Endothelial cell of umbilical vein (primary cell): ENCODE measurements around the gene EMP3. TPM values are rescaled to one million over a fixed set of nuclear protein-coding genes. Genes with fewer than 3 reads are reported as not detected.

Source experiments
- BruUV-seq: library from RNA; stranded (reverse); fragments of 400-500 nt; replicated peaks from 2 replicates; lab custom pipeline; 2021; lab: Mats Ljungman, UMichigan
- CTCF ChIA-PET: fragments of 300-600, 350-600 bp; sonication (Branson Sonifier 250); formaldehyde crosslinking; loops from one replicate; lab custom pipeline; 2021; ENCODE audit warnings: antibody characterized with exemption, inconsistent platforms; lab: Charles Lee
- POLR2A ChIA-PET: fragments of 300-600, 350-600 bp; sonication (Branson Sonifier 250); formaldehyde crosslinking; loops from one replicate; lab custom pipeline; 2021; ENCODE audit warnings: antibody characterized with exemption, inconsistent platforms; lab: Charles Lee
- DNase-seq: peaks from one replicate; pipeline ENCODE4 v3.0.0-alpha.2; 2011; ENCODE audit warnings: low read depth, low spot score
- FAIRE-seq: peaks from 2 replicates; lab custom pipeline; 2011; peaks lifted over from hg19 to GRCh38; lab: Jason Lieb, UNC
- H2AFZ ChIP-seq: 2 replicates; pipeline ENCODE4 v1.6.0; 2012; ENCODE audit warnings: low read depth, low read length, control low read depth, inconsistent platforms
- H3K27ac ChIP-seq: 2 replicates; pipeline ENCODE4 v1.5.1; 2011; ENCODE audit warnings: low read depth, mild to moderate bottlenecking, control low read depth, low read length, moderate library complexity; ENCODE audit not compliant: insufficient read depth
- H3K27me3 ChIP-seq, 2 experiments: 2 replicates each; pipeline versions ENCODE4 v1.6.0 to v1.6.1; 2011; ENCODE audit warnings: low read length in 2 of 2, mixed read lengths in 1 of 2; ENCODE audit not compliant: control insufficient read depth in 2 of 2, insufficient read depth in 2 of 2
- H3K36me3 ChIP-seq, 2 experiments: 2 replicates in 1 of 2; 3 replicates in 1 of 2; pipeline ENCODE4 v1.5.1; 2011; ENCODE audit warnings: low read length in 2 of 2, mild to moderate bottlenecking in 1 of 2, moderate library complexity in 1 of 2; ENCODE audit not compliant: control insufficient read depth in 2 of 2, insufficient read depth in 2 of 2; ENCODE audit errors: extremely low read depth in 1 of 2
- H3K4me1 ChIP-seq: 3 replicates; pipeline ENCODE4 v1.5.1; 2011; ENCODE audit warnings: mild to moderate bottlenecking, low read length; ENCODE audit not compliant: control insufficient read depth, insufficient read depth; ENCODE audit errors: extremely low read depth
- H3K4me2 ChIP-seq: 2 replicates; pipeline ENCODE4 v1.6.1; 2011; ENCODE audit warnings: low read length, control low read depth, mixed read lengths; ENCODE audit not compliant: insufficient read depth
- H3K4me3 ChIP-seq, 3 experiments: fragments of 200-600 bp in 1 of 3; sonication (generic), shearing (Covaris generic) in 1 of 3; replicated peaks in 1 of 3; 2 replicates each; pipeline ENCODE4 v1.5.1; 2011 to 2016; ENCODE audit warnings: control low read depth in 3 of 3, low read length in 3 of 3, mild to moderate bottlenecking in 2 of 3, inconsistent platforms in 1 of 3, low read depth in 1 of 3, moderate library complexity in 1 of 3; ENCODE audit not compliant: insufficient read depth in 1 of 3
- H3K79me2 ChIP-seq: 2 replicates; pipeline ENCODE4 v1.6.0; 2012; ENCODE audit warnings: low read length, inconsistent platforms; ENCODE audit not compliant: control insufficient read depth, insufficient read depth
- H3K9ac ChIP-seq: replicated peaks from 2 replicates; pipeline ENCODE3; 2011; ENCODE audit warnings: low read length, control low read depth; ENCODE audit not compliant: insufficient read depth; ENCODE audit errors: extremely low read depth
- H3K9me1 ChIP-seq: replicated peaks from 3 replicates; pipeline ENCODE4 v1.6.0; 2011; ENCODE audit warnings: mild to moderate bottlenecking, low read length; ENCODE audit not compliant: control insufficient read depth, insufficient read depth; ENCODE audit errors: extremely low read depth
- H3K9me3 ChIP-seq: replicated peaks from 2 replicates; pipeline ENCODE4 v1.5.1; 2012; ENCODE audit warnings: low read length, inconsistent platforms; ENCODE audit not compliant: control insufficient read depth, insufficient read depth
- H4K20me1 ChIP-seq: replicated peaks from 2 replicates; pipeline ENCODE3; 2011; ENCODE audit warnings: mild to moderate bottlenecking, low read length; ENCODE audit not compliant: control insufficient read depth, insufficient read depth; ENCODE audit errors: extremely low read depth
- EZH2 ChIP-seq: IDR thresholded peaks from 2 replicates; pipeline ENCODE4 v1.6.1; 2012; ENCODE audit warnings: borderline replicate concordance, low read depth, mild to moderate bottlenecking, moderate library complexity, low read length, inconsistent platforms; ENCODE audit not compliant: severe bottlenecking
- FOS ChIP-seq: IDR thresholded peaks from 2 replicates; pipeline ENCODE4 v1.6.1; 2011; ENCODE audit warnings: mild to moderate bottlenecking, low read length, moderate library complexity, borderline replicate concordance; ENCODE audit not compliant: insufficient read depth
- GATA2 ChIP-seq: IDR thresholded peaks from 2 replicates; pipeline ENCODE4 v1.7.0; 2011; ENCODE audit warnings: low read depth, mild to moderate bottlenecking, moderate library complexity, mixed read lengths, low read length; ENCODE audit not compliant: insufficient read length, insufficient read depth
- JUN ChIP-seq: IDR thresholded peaks from 2 replicates; pipeline ENCODE4 v1.6.1; 2011; ENCODE audit warnings: borderline replicate concordance, low read depth; ENCODE audit not compliant: insufficient read length, insufficient read depth
- MYC ChIP-seq: IDR thresholded peaks from one replicate; pipeline ENCODE4 v1.6.1; 2011; ENCODE audit warnings: mild to moderate bottlenecking, low read depth, low read length
- POLR2A ChIP-seq: IDR thresholded peaks from 2 replicates; pipeline ENCODE4 v1.6.1; 2012; ENCODE audit warnings: low read depth, mild to moderate bottlenecking, control low read depth, low read length
- POLR2AphosphoS5 ChIP-seq: IDR thresholded peaks from 2 replicates; pipeline ENCODE4 v1.6.1; 2012; ENCODE audit warnings: low read depth, mild to moderate bottlenecking, control low read depth, low read length, moderate library complexity; ENCODE audit not compliant: insufficient read depth
- dilution Hi-C: fragments of 300-500 bp; cut with MboI; formaldehyde crosslinking; loops from one replicate; pipeline ENCODE4 v1.15.0; 2019; ENCODE audit warnings: low sequenced_read_pairs; ENCODE audit not compliant: extremely low pct_ligation_motif_present
- intact Hi-C: fragments of 100-400 bp; cut with micrococcal nuclease; formaldehyde crosslinking; loops from one replicate; pipeline ENCODE4 v1.10.0; 2022
- polyA plus RNA-seq, 4 experiments: library from polyadenylated mRNA; depleted of rRNA in 3 of 4; stranded (reverse) in 3 of 4; unstranded in 1 of 4; fragments of >200 nt; gene quantifications; 2 replicates each; pipeline versions ENCODE4 v1.2.1 to v1.2.3, GENCODE V29; 2011 to 2012; ENCODE audit warnings: missing spikeins in 1 of 4
- total RNA-seq: library from RNA; stranded (reverse); gene quantifications from 2 replicates; pipeline ENCODE4 v1.2.3, GENCODE V29; 2021
- TF ChIP-seq, protein P1 (sequence below), 2 donors: IDR thresholded peaks; 1 replicate in 1 of 2; 2 replicates in 1 of 2; pipeline ENCODE4 v1.5.1; 2011; ENCODE audit warnings: low read length in 2 of 2, mild to moderate bottlenecking in 2 of 2, moderate library complexity in 2 of 2, control low read depth in 1 of 2, inconsistent platforms in 1 of 2, low read depth in 1 of 2; ENCODE audit not compliant: insufficient read depth in 1 of 2; ENCODE audit errors: extremely low read depth in 1 of 2
- TF ChIP-seq, protein P2 (sequence below): IDR thresholded peaks from 2 replicates; pipeline ENCODE4 v1.6.1; 2011; ENCODE audit not compliant: insufficient read depth, insufficient read length

EMP3 gene
- total and polyA plus RNA-seq, 2 donors (not counting 3 experiments of a cell fraction or from before 2014, with no cell fraction given): 127 to 406 TPM

DNA sequence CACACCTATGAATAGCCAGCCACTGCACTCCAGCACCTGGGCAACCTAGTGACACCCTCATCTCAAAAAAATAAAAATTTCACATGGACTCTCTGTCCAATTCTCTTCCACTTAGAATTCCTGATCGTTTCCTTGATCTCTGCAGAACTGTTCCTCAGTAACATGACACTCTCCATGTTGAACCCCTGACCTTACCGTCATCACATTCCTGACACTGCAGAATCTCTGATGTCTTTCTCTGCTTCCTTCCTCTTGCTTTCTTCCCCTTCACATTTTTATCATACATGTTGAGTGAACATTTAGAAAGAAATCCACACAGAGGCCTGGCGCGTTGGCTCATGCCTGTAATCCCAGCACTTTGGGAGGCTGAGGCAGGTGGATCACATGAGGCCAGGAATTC is 40.5 kb upstream of the EMP3 start:
- Histone ChIP-seq H3K36me3 (no peaks in the 10 kb centered on the region), H3K9ac (no peak overlapping the region), H2AFZ (no peak overlapping the region), H4K20me1 (no peaks in the 10 kb centered on the region), H3K27me3 (no peaks in the 10 kb centered on the region), H3K4me2 (no peak overlapping the region), H3K4me3 (no peak overlapping the region), H3K27ac (no peak overlapping the region), H3K4me1 (no peaks in the 10 kb centered on the region), H3K9me3 (no peaks in the 10 kb centered on the region), H3K9me1 (no peaks in the 10 kb centered on the region), H3K79me2 (no peaks in the 10 kb centered on the region)
- CTCF ChIA-PET: interaction anchor here (0.8 kb wide), 1 partner anchor 19 kb away, joined by 3 read pairs; no protein-coding TSS in a partner anchor
- BruUV-seq: no TSS peak
- DNase-seq (no peak), FAIRE-seq (no peak)
- dilution Hi-C loops: no loop called here
- intact Hi-C loops: no loop called here
- TF ChIP-seq JUN (no peak), FOS (no peak), MYC (no peak), POLR2AphosphoS5 (no peak), EZH2 (no peak), POLR2A (no peak), GATA2 (no peak)
- TF ChIP-seq, protein P1, sequence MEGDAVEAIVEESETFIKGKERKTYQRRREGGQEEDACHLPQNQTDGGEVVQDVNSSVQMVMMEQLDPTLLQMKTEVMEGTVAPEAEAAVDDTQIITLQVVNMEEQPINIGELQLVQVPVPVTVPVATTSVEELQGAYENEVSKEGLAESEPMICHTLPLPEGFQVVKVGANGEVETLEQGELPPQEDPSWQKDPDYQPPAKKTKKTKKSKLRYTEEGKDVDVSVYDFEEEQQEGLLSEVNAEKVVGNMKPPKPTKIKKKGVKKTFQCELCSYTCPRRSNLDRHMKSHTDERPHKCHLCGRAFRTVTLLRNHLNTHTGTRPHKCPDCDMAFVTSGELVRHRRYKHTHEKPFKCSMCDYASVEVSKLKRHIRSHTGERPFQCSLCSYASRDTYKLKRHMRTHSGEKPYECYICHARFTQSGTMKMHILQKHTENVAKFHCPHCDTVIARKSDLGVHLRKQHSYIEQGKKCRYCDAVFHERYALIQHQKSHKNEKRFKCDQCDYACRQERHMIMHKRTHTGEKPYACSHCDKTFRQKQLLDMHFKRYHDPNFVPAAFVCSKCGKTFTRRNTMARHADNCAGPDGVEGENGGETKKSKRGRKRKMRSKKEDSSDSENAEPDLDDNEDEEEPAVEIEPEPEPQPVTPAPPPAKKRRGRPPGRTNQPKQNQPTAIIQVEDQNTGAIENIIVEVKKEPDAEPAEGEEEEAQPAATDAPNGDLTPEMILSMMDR (IDR thresholded peaks at IDR 0.05; ENCODE audit: extremely low read depth in 1 of 2, insufficient read depth in 1 of 2, low read depth in 1 of 2, low read length in 2 of 2): no peak
- TF ChIP-seq, protein P2, sequence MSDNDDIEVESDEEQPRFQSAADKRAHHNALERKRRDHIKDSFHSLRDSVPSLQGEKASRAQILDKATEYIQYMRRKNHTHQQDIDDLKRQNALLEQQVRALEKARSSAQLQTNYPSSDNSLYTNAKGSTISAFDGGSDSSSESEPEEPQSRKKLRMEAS: no peak
- POLR2A ChIA-PET: no interaction called here
